GM11168 (cell line): ENCODE results near the gene COL23A1.

Experiments
- in situ Hi-C: fragments of 300-500 bp; cut with MboI; formaldehyde crosslinking; loops from one replicate; pipeline ENCODE4 v1.12.0; 2022; ENCODE audit warnings: low sequenced_read_pairs; ENCODE audit not compliant: unreplicated experiment

Gene COL23A1

GRCh38 chr5:178418471-178419010, 171.7 kb downstream of the COL23A1 start:
- in situ Hi-C loops, result no loop called here

- in situ Hi-C loops, result no loop called here
These were observed 172.2 kb downstream of the COL23A1 start for GRCh38 chr5:178418031-178418430.

- in situ Hi-C loops, result no loop called here
These were observed 172.8 kb downstream of the COL23A1 start for GRCh38 chr5:178417391-178417811.

- in situ Hi-C loops, result no loop called here
These were observed 173.3 kb downstream of the COL23A1 start for GRCh38 chr5:178416919-178417318.

- in situ Hi-C loops, result no loop called here
These were observed 173.8 kb downstream of the COL23A1 start for GRCh38 chr5:178416206-178416882.

- in situ Hi-C loops, result no loop called here
These were observed 174.8 kb downstream of the COL23A1 start for GRCh38 chr5:178415353-178415752.

- in situ Hi-C loops, result no loop called here
These were observed 176.2 kb downstream of the COL23A1 start for GRCh38 chr5:178413988-178414387.

GRCh38 chr5:178411083-178411482, 179.1 kb downstream of the COL23A1 start:
- in situ Hi-C loops, result no loop called here

GRCh38 chr5:178407646-178408045, 182.5 kb downstream of the COL23A1 start:
- in situ Hi-C loops, result no loop called here

GRCh38 chr5:178404987-178405386, 185.2 kb downstream of the COL23A1 start:
- in situ Hi-C loops, result no loop called here

GRCh38 chr5:178403956-178404600, 186.1 kb downstream of the COL23A1 start:
- in situ Hi-C loops, result no loop called here

- in situ Hi-C loops, result no loop called here
These were observed 186.8 kb downstream of the COL23A1 start for GRCh38 chr5:178403351-178403750.

GRCh38 chr5:178399701-178400095, 190.5 kb downstream of the COL23A1 start:
- in situ Hi-C loops, result no loop called here

GRCh38 chr5:178398901-178399700, 191.1 kb downstream of the COL23A1 start:
- in situ Hi-C loops, result no loop called here

- in situ Hi-C loops, result no loop called here
These were observed 193.1 kb downstream of the COL23A1 start for GRCh38 chr5:178396796-178397720.

GRCh38 chr5:178394074-178394473, 196.1 kb downstream of the COL23A1 start:
- in situ Hi-C loops, result no loop called here

GRCh38 chr5:178392931-178393394, 197.2 kb downstream of the COL23A1 start:
- in situ Hi-C loops, result no loop called here

- in situ Hi-C loops, result no loop called here
These were observed 197.8 kb downstream of the COL23A1 start for GRCh38 chr5:178392386-178392785.

- in situ Hi-C loops, result no loop called here
These were observed 198.7 kb downstream of the COL23A1 start for GRCh38 chr5:178391480-178391879.

GRCh38 chr5:178389796-178390195, 200.4 kb downstream of the COL23A1 start:
- in situ Hi-C loops, result no loop called here
